HG03439 (cell line): ENCODE data around the gene DESI2.
"Not testable (repeated sequence)": the region's sequence is repeated elsewhere in the genome, so short reads cannot be mapped to it uniquely, and the experiment has no call there.

Experiments
- ATAC-seq: cut with Tn5 transposase; IDR thresholded peaks from one replicate; pipeline ENCODE4 v1.9.1; 2021; ENCODE audit warnings: mild to moderate bottlenecking, moderate library complexity; ENCODE audit not compliant: unreplicated experiment

Gene DESI2

GRCh38 chr1:244704107-244704506, 51.2 kb downstream of the DESI2 start:
- ATAC-seq: no peak

GRCh38 chr1:244705261-244706234, 52.6 kb downstream of the DESI2 start:
- no peak for ATAC-seq

GRCh38 chr1:244709076-244709475, 56.1 kb downstream of the DESI2 start:
- no peak for ATAC-seq

GRCh38 chr1:244709476-244710368, 56.8 kb downstream of the DESI2 start:
- ATAC-seq: no peak

- ATAC-seq: no peak
These were observed 57.6 kb downstream of the DESI2 start for GRCh38 chr1:244710474-244711062.

- ATAC-seq: no peak
These were observed 59.7 kb downstream of the DESI2 start for GRCh38 chr1:244712669-244713068.

GRCh38 chr1:244713332-244713731, 60.4 kb downstream of the DESI2 start:
- no peak for ATAC-seq

GRCh38 chr1:244727871-244728474, 75.0 kb downstream of the DESI2 start:
- no peak for ATAC-seq

GRCh38 chr1:244730153-244730933, 77.4 kb downstream of the DESI2 start:
- no peak for ATAC-seq

GRCh38 chr1:244730934-244731434, 78.1 kb downstream of the DESI2 start:
- no peak for ATAC-seq

GRCh38 chr1:244731651-244732050, 78.7 kb downstream of the DESI2 start:
- ATAC-seq: no peak

GRCh38 chr1:244732851-244733450, 80.0 kb downstream of the DESI2 start:
- ATAC-seq: no peak

GRCh38 chr1:244735404-244735803, 82.5 kb downstream of the DESI2 start:
- ATAC-seq: no peak

GRCh38 chr1:244735876-244736561, 83.1 kb downstream of the DESI2 start:
- no peak for ATAC-seq

- not testable (repeated sequence) for ATAC-seq
These were observed 86.2 kb downstream of the DESI2 start for GRCh38 chr1:244739140-244739539.

GRCh38 chr1:244740027-244740617, 87.2 kb downstream of the DESI2 start:
- not testable (repeated sequence) for ATAC-seq

- ATAC-seq: no peak
These were observed 88.8 kb downstream of the DESI2 start for GRCh38 chr1:244741692-244742091.

- no peak for ATAC-seq
These were observed 96.5 kb downstream of the DESI2 start for GRCh38 chr1:244749230-244750016.
